NK-92 treated with Interleukin-12 subunit alpha and Interleukin-12 subunit beta, amount 100 ng/mL, for 24 hours (cell line): ENCODE measurements around the gene WNT3A.
A peak's percentile ranks its signal among the peaks of the same experiment; 100 is the strongest.

Source experiments
- DNase-seq: peaks from one replicate; lab custom pipeline; 2025; lab: John Stamatoyannopoulos, UW

The WNT3A gene

DNA sequence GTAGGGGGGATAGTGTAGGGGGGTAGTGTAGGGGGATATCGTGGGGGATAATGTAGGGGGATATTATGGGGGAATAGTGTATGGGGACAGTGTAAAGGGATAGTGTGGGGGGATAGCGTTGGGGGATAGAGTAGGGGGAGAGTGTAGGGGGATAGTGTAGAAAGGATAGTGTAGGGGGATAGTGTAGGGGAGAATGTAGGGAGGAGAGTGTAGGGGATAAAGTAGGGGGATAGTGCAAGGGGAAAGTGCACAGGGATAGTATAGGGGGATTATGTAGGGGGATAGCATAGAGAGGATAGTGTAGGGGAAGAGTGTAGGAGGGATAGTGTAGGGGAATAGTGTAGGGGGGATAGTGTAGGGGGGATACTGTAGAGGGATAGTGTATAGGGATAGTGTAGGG is 63.4 kb downstream of the WNT3A start:
- DNase-seq = no peak

DNA sequence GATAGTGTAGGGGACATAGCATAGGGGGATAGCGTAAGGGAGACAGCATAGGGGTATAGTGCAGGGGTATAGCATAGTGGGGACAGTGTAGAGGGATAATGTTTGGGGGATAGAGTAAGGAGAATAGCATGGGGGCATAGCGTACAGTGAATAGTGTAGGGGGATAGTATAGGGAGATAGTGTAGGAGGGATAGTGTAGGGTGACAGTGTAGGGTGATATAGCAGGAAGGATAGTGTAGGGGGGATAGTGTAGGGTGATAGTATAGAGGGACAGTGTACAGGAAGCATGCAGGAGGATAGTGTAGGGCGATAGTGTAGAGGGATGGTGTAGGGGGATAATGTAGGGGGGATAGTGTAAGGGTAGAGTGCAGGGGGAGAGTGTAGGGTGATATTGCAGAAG is 64.1 kb downstream of the WNT3A start:
- no peak for DNase-seq

DNA sequence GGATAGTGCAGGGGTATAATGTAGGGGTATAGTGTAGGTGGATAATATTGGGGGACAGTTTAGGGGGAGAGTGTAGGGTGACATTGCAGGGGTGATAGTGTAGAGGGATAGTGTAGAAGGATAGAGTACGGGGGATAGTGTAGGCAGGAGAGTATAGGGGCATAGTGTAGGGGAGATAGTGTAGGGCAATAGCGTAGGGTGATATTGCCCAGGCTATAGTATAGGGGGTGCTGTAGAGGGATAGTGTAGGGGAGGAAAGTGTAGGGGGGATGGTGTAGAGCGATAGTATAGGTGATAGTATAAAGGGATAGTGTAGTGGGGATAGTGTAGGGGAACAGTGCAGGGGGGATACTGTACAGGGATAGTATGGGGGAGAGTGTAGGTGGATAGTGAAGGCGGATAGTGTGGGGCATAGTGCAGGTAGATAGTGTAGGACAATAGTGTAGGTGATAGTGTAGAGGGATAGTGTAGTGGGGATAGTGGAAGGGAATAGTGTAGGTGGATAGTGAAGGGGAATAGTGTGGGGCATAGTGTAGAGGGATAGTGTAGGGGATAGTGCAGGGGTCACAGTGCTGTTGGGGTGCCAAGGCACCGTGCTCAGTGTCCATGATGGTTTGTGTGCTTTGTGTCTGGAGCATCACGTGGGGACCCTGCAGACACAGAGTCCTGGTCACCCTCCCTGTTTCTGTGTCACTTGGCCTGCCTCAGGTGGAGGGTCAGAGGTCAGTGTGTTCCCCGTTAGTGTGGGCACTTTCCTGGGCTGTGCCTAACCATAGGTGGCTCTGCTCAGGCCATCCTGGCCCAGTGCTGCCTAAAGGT is 65.2 kb downstream of the WNT3A start:
- no peak for DNase-seq

DNA sequence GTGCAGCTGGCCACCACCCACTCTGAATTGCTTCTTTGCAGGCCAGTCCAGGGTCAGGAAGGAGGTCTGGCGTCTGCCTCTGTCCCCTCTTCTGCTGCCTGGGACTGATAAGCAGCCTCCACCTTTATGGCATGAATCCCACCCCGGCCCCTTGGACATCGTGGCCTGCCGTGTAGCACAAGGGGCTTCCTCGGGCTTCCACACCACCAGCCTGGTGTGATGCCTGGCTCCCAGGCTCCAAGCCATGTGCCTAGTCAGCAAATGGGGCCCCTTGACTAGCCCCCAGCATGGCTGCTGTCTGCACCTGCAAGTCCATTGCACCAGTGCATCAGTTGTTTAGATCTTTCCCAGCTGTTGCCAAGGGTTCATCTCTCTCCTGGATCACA is 65.9 kb downstream of the WNT3A start:
- no peak for DNase-seq

DNA sequence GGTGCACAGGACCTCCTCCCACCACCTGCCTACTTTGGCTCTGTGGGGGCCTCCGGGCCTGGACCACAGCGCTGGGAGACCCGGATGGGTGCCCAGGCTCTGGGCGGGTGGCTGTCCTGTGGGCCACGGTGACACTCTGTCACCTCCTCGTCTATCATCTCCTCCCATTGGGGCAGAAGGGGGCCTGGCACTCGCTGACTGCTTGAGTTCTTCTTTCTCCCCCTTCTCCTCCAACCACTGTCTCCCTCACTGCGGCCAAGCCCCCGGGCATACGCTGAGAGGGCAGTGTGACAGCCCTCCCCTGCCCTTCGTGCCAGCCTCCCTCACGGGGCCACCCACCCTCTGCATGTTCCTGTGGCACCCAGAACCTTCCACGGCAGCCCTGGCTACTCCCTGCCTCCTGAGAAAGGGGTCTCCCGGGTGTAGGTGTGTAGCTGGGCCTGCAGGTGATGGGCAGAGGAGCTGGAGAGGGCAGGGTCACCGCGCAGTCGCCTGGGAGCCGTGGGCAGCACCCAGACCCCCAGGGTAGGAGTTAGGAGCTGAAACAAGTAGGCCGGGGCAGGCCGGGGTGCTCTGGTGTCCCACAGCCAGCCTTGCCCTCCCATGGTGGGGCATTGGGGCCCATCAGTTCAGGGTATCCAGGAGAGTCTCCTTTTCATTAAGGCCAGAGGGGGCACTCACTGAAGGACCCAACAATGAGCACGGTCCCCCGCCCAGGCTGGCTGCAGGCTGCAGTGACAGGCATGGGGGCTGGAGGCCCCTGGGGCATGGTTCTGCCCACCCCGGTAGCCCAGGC is 66.5 kb downstream of the WNT3A start:
- no peak for DNase-seq

DNA sequence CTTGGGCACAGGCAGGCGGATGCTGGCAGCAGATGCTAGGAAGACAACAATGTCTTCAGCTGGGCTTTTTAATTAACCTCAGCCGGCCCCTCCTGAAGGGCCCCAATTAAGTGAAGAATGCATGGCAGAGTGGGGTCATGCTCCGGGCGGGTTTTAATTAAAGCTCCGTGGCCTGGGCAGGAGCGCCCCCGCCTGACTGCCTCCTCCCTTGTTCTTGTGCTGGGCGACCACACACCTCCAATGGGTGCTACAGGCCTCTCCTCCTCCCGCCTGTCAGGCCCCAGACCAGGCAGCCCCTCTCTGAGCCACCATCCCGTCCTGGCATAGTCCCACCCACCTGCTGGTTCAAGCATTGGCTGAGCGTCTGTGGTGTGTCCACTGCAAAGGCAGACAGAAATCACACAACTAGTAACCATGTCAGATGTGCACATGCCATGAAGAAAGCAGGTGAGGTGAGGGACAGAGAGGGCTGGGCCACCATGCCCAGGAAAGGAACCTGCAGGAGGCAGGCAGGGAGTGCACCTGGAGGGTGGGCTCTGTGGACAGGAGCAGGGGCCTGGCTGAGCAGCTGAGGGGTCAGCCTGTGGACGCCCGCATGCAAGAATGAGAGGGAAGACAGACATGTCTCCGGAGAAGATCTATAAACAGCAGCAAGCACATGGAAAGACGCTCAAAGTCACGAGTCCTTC is 67.2 kb downstream of the WNT3A start:
- DNase-seq = no peak

DNA sequence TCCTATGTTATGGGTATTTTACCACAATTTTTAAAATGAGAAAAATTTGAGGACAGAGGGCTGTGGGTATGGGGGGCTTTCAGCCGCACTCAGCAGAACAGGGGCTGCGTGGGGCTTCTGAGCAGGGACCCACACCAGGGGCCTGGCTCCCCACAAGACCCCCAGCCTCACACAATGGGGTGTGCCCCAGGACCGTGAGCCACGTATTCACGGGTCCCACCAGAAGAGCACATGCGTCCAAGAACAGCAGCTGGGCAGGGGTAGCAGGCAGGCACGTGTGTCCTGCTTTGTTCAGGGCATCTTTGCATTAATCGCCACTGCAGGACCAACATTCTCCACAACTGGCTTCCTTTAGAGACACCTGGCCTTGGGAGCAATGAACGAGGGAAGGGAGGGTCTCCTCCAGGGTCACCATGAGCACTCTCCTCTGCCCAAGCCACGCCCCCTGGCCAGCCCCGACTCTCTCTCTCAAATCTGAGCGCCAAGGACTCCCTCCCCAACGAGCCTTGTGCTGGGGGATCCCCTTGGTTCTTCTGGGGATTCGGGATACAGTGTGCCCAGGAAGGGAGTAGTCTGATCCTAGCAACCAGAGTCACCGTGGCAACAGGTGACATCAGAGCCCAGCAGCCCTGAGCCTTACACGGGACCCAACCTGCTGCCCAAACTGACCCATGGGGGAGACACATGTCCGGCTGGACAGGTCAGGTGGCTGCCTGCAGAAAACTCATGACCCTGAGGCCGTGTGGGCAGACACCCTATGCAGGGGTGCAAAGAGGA is 68.3 kb downstream of the WNT3A start:
- DNase-seq = no peak

DNA sequence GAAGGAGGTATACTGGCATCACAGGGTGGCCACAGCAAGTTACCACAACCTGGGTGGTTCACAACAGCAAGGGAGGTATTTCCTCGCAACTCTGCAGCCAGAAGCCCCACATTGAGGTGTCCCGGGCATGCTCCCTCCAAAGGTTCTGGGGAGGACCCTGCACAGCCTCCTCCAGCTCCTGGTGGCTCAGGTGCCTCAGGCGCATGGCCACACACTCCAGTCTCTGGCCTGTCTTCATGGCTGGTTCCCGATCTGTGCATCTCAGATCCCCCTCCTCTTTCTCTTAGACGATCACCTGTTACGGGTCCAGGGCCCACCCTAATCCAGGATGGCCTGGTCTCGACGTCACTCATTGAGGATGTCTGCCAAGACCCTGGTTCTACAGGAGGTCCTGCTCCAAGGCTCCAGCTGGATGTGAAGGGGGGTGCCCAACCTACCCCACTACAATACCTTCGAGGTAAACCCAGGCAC is 69.0 kb downstream of the WNT3A start:
- DNase-seq = no peak

DNA sequence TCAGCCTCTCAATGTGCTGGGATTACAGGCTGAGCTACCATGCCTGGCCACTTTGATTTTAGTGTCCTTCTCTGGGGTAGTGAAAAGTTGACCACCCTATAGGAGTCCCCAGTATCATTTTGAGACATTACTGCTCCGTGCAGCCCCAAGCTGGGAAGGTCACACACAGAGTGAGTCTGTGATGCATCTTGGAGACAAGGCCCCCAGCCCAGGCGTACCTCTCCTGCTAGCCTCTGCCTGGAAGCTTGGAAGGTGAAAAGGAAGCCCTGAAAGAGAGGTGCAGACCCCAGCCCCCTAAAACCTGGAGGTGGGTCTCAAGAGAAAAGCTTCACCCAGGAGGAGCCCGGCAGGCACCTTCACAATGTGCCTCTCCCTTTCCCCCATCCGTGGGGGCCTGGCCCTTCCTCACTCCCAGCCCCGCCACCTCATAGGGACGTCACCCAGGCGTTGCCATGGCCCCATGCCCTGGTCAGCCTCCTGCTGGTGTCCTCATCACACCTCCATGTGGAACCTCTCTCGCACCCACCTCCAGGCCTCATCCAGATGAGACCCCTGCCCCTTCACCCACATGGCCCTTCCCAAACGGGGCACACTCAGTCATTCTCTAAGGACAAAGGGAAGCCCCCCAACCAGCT is 70.1 kb downstream of the WNT3A start:
- DNase-seq = no peak

DNA sequence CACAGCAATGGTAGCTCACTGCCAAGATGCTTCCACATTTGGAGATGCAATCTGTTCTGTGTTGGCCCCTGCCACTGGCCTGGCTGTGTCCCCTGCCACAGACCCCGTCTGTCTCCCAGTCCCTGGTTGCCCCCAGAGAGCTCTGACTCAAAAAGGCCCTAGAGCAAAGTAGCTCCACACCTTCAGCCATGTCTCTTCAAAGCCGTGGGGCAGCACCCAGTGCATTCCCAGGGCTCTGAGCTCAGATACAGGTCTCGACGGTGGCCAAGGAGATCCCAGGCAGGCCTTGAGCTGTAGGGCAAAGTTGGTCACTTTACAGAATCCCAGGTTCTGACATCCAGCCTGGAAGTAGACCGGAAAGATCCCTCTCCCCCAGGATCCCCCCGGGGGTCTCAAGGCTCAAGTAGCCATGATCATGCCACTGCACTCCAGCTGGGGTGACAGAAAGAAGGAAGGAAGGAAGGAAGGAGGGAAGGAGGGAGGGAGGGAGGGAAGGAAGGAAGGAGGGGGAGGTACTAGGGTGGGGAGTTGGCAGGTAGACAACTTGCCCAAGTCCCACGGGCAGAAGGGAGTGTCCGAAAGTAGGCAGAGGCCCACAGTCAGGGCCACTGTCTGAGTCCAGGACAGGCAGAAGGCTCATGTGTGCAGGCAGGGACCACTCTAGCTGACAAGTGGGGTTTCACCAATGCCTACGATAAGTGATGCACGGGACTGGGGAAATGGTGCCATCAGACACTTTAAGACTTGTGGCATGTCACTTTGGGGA is 71.0 kb downstream of the WNT3A start:
- no peak for DNase-seq

DNA sequence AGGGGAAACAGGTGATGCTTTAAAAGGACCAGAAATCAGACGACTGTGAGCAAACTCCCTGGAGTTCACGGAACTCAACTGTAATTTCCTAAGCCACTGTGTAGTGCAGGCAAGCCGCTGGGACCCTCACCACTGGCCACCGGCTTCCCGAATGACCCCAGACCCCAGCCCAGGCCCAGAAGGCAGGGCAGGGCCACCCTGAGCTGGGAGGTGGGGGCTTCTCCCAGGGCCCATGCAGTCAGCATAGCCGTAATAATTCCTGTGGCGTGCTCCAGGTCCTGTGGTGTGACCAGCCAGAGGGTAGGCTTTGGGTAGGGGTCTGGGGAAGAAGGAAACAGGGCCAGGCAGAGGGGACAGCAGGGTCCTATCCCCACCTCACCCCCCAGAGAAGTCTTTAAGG is 72.2 kb downstream of the WNT3A start:
- no peak for DNase-seq

DNA sequence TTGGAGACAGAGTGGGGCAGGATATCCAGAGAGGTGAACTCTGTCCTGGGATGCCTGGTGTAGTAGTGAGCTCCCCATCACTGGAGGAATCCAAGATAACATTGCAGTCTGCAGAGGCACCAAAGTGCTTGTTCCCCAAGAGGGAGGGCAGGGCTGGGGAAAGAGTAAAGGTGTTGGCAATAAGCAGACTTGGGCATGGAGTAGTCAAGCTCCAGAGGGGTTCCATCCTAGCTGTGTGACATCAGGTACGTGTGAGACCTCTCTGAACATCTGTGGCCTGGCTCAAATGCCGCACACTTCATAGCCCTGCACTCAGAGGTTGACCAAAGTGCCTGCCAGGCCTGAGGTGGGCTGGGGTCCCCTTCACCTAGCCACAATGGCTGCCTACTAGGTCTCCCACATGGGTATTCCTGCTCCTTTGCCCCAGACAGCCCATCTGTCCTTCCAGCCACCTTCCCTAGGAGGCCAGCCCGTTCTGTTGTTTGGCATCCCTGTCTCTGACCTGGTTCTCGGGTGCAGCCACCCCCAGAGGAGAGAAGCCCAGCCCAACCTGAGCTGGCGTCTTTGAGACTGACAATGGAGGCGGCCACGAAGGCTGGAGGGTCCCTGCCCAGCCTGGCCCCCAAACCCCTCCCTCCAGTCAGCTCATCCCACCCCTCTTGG is 72.9 kb downstream of the WNT3A start:
- DNase-seq = no peak

DNA sequence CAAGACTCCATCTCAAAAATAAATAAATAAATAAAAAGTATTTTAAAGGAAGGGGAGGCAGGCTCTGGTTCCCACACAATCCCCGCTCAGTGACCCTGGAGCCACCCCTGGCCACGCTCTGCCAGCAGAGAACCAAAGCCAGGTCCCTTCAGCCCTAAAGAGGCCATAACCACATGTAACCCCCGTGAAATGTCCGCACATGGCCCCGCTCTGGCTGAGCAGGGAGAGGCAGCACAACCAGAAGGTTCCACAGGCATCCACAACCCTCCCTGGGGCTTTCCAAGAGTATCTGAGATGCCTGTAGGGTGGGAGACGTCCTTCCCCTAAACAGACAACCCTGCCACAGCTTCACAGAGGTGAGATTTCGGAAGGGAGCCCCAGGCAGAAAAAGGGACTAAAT is 74.3 kb downstream of the WNT3A start:
- no peak for DNase-seq

DNA sequence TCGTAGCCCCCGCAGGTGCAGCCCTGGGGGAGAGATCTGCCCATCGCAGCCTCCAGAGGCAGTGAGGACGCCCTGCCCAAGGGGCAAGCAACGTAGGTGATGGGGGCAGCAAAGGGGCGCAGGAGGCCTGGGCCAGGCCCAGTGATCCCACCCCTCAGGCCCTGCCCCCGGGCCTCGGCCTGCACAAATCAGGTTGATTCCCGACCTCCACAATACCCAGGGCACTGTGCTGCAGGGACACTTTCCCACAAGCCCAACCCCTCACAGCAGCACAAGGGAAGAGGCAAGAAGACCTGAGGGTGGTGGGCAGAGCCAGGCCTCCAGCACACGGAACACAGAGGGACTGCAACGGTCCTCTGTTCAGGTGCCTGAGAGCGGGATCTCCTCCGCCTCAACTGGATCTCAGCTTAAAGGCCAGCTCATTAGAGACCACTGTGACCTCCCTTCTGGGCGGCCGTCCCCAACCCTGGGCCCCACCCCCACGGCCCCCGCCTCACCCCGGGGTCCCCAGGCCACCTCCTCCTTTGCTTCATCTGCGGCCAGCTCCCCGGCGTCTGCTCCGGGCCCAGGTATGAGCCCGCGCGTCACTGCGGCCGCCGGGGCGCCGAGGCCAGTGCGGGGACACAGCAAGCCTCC is 74.9 kb downstream of the WNT3A start:
- no peak for DNase-seq

DNA sequence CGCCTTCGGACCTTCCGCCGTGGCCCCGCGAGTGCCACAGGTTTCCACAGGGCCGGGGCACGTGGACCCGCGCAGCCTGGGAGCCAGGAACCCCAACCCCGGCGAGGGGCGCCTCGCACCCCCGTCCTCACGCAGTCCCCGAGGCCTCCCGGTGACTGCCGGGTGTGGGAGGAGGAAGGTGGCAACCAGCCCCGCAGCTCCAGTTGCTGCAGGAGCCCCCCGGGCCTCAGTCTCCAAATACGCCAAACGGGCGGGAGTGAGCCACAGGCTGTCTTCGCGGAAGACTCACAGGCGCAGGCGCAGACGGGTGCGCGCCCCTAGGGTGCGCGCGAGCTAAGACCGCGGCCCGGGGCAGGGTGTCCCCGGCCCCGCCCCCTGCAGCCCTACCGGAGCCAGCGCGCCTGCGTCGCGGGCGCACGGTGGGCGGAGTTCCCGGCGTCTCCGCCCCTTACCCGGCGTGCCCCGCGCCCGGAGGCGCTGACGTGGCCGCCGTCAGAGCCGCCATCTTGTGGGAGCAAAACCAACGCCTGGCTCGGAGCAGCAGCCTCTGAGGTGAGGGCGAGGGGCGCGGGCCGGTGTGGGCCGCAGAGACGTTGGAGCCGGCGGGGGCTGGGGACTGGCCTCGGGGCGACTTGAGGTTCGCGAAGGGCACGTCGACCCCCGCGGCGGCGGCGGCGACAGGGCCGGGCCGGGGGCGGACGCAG is 75.6 kb downstream of the WNT3A start, which contains the start of gene ARF1:
Gene ARF1 (plus strand): TSS at position 495 of the 704 bp plus-strand sequence. CDS start 14,407 bp downstream, outside the sequence.
- DNase-seq = peak; percentile 87

DNA sequence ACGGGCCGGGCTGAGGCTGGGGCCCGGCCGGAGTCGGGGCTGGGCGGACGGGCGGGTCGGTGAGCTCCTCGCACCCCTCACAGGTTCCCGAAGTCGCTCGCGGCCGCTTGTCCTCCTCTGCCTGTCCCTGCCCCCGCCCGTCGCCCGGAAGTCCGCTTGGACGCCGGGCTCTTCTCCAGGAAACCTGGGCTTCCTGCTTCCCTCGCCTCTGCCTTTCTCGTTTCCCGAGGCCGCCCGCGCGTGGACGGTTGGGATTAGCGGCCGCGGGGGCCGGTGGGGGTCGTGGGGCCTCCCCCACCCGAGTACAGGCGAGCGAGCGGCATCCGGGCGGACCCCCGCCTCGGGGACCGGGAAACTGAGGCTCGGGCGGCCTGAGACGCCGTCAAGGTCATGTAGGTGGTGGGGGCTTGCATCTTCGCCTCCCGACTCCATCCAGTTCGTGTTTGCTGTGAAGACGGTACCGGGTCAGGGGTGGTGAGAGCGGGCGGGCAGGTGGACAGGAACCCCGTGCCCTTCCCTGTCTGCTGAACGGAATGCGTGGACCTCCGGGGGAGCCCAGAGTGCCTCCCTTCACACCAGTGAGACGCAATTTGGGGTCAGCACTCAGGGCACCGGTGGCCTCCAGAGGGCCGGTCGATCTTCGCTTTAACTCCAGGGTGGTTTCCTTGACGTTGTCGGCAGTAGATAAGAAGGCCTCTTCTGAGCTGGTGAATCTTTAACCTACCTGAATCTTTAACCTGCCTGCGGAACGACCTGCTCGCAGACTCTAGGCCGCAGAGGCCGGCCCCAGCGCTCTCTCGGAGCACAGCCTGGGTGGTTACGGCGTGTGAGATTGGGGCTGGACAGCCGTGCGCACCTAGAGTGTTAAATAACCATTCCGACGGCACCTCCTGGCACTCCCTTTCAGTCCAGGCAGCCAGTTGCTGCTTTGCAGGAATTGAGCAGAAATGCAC is 76.4 kb downstream of the WNT3A start:
- DNase-seq = no peak

DNA sequence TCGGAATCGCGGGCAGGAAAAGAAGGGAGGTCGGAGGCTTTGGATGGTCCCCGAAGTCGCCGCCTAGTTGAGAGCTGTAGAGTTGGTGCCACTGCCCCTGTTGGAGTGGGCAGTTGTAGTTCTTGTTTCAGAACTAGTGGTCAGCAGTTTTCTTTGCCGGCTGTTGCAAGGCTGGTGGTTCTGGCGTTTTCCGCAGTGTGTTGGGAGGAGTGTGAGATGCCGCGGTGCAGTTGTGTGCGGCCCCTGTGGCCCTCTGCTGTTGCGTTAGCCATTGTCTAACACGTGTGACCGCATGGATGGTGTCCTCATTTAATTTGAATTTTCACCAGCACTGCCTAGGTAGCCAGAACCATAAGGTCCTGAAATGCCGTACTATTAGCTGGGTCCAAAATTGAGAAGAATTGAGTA is 77.1 kb downstream of the WNT3A start:
- DNase-seq = no peak

DNA sequence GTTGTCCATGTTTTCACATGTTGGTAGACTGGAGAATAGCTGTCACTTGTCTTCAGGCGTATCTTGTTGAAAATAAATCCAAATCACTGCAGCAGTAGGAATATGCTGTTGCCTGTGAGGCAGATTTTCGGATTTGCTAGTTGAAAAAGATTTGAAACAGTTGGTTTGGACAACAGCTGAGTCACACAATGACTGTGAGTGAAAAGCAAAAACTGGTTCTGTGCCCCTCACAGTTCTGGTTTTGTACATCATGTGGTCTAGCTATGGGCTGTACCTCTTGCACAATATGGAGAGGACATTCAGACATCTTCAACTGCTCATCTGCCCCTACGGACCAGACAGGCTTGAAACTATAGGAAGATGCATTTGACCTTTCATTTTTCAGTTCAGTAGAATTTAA is 77.5 kb downstream of the WNT3A start:
- no peak for DNase-seq
